ENCODE measurements around the gene TMEM63C. TPM values are rescaled to one million over a fixed set of nuclear protein-coding genes. Genes with fewer than 3 reads are reported as not detected.
"Not testable (repeated sequence)": the region's sequence is repeated elsewhere in the genome, so short reads cannot be mapped to it uniquely, and the experiment has no call there.

Gene TMEM63C
- total RNA-seq, 1 donor from 2014 or later, result 4.6 TPM

- Mint-ChIP-seq H3K36me3 (no peaks in the 10 kb centered on the region), H3K4me1 (ENCODE audit: unreplicated experiment) (no peaks in the 10 kb centered on the region), H3K9me3 (no peaks in the 10 kb centered on the region), H3K4me3 (no peak overlapping the region), H3K27me3 (peaks cover 61% of the 10 kb centered on the region), H3K27ac (peak overlapping the region; percentile 51)
- no peak for TF ChIP-seq CTCF (conservative IDR thresholded peaks at IDR 0.05)
- no peak for DNase-seq (ENCODE audit: extremely low spot score, unreplicated experiment)
These were observed 23.3 kb upstream of the TMEM63C start for GRCh38 chr14:77158175-77158881.

DNA sequence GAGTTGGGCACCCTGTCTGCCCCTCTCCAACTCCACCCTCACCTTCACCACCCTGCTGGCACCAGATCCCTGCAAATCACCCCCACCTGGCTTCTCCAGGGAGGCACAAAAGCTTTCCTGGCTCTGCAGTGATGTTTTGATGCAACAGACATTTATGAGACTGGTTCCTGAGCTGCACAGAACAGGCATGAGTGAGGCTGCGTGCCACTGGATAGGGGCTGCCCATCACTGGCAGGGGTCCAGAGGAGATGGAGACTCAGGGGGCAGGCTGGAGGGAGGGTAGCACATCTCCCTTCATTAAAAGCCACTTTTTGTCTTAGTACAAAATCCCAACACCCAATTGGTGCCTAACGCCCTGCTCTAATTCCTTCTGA is 22.7 kb upstream of the TMEM63C start:
- H3K36me3 Mint-ChIP-seq, result no peaks in the 10 kb centered on the region
- DNase-seq (ENCODE audit: extremely low spot score, unreplicated experiment), result no peak
- no peaks in the 10 kb centered on the region for H3K4me1 Mint-ChIP-seq (ENCODE audit: unreplicated experiment)
- H3K27ac Mint-ChIP-seq, result no peak overlapping the region
- peaks cover 58% of the 10 kb centered on the region for H3K27me3 Mint-ChIP-seq
- no peak overlapping the region for H3K4me3 Mint-ChIP-seq
- H3K9me3 Mint-ChIP-seq, result no peaks in the 10 kb centered on the region
- TF ChIP-seq CTCF (conservative IDR thresholded peaks at IDR 0.05), result no peak

DNA sequence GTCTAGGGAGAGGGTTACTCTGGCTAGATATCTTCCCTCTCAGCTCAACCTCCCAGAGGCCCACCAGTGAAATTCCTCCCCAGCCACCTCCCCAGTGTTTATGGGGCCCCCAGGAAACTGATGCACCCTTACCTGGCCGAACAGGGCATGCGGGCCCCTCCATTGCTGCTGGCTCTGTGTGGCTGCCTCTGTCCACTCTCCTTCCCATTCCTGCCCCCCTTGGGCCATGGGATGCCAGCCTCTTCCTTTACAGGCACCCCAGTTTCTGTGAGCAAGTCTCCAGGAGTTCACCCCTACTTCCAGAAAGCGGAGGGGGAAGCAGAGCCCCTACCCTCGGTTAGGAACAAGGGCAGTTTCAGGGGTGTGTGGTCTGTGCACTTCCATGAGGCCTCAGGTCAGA is 20.6 kb upstream of the TMEM63C start:
- Mint-ChIP-seq H3K27me3 (peaks cover 49% of the 10 kb centered on the region), H3K27ac (no peak overlapping the region), H3K36me3 (no peaks in the 10 kb centered on the region), H3K4me1 (ENCODE audit: unreplicated experiment) (no peaks in the 10 kb centered on the region), H3K4me3 (no peak overlapping the region), H3K9me3 (no peaks in the 10 kb centered on the region)
- TF ChIP-seq CTCF (conservative IDR thresholded peaks at IDR 0.05), result no peak
- DNase-seq (ENCODE audit: extremely low spot score, unreplicated experiment), result no peak

- no peaks in the 10 kb centered on the region for H3K4me1 Mint-ChIP-seq (ENCODE audit: unreplicated experiment)
- DNase-seq (ENCODE audit: extremely low spot score, unreplicated experiment), result no peak
- no peak overlapping the region for H3K4me3 Mint-ChIP-seq
- H3K36me3 Mint-ChIP-seq, result no peaks in the 10 kb centered on the region
- H3K9me3 Mint-ChIP-seq, result peaks cover 10% of the 10 kb centered on the region
- TF ChIP-seq CTCF (conservative IDR thresholded peaks at IDR 0.05), result no peak
- peaks cover 28% of the 10 kb centered on the region for H3K27me3 Mint-ChIP-seq
- H3K27ac Mint-ChIP-seq, result no peak overlapping the region
These were observed 11.6 kb upstream of the TMEM63C start for GRCh38 chr14:77170045-77170444.

DNA sequence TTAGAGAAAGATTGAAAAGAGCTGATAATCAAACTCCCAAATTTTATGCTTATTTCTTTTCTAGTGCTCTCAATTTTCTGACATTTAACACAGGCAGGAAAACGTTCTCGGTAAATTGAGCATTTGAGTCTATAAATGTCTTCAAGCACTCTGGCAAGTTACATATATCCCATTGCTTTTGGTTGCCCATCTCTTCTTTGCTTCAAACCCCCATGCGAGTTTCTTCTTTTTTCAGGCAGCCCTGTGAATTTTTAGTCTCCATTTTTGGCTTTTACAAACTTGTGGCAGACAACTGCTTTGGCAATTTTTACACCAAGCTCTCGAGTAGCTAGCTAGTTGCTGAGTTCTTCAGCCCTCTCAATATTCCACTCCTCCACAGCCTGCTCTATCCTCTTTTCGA is 8.7 kb upstream of the TMEM63C start:
- Mint-ChIP-seq H3K9me3 (peaks cover 10% of the 10 kb centered on the region), H3K27ac (no peak overlapping the region), H3K27me3 (peaks cover 31% of the 10 kb centered on the region), H3K4me1 (ENCODE audit: unreplicated experiment) (no peaks in the 10 kb centered on the region), H3K4me3 (no peak overlapping the region), H3K36me3 (no peaks in the 10 kb centered on the region)
- no peak for DNase-seq (ENCODE audit: extremely low spot score, unreplicated experiment)
- no peak for TF ChIP-seq CTCF (conservative IDR thresholded peaks at IDR 0.05)

- H3K4me1 Mint-ChIP-seq (ENCODE audit: unreplicated experiment); DNase-seq (ENCODE audit: extremely low spot score, unreplicated experiment); H3K4me3 Mint-ChIP-seq; H3K9me3 Mint-ChIP-seq; H3K27ac Mint-ChIP-seq; H3K36me3 Mint-ChIP-seq: not testable (repeated sequence)
- peaks cover 34% of the 10 kb centered on the region for H3K27me3 Mint-ChIP-seq
These were observed 7.5 kb upstream of the TMEM63C start for GRCh38 chr14:77173911-77174617.

All from type B pancreatic cell (in vitro differentiated cells).